Retinal pigment epithelial cell (primary cell): Measurements from ENCODE around the gene ANLN.
"Not testable (repeated sequence)": the region's sequence is repeated elsewhere in the genome, so short reads cannot be mapped to it uniquely, and the experiment has no call there.

ENCODE experiments used
- DNase-seq: peaks from one replicate; pipeline ENCODE4 v3.0.0-alpha.2; 2010; ENCODE audit warnings: low read depth
- H3K4me3 ChIP-seq: 2 replicates; pipeline ENCODE4 v1.5.1; 2011; ENCODE audit warnings: mild to moderate bottlenecking, low read length, control low read depth, moderate library complexity
- TF ChIP-seq, protein P1 (sequence below): conservative IDR thresholded peaks from 2 replicates; pipeline ENCODE4 v1.5.1; 2011; ENCODE audit warnings: low read depth, low read length, control low read depth, inconsistent platforms

The ANLN gene

DNA sequence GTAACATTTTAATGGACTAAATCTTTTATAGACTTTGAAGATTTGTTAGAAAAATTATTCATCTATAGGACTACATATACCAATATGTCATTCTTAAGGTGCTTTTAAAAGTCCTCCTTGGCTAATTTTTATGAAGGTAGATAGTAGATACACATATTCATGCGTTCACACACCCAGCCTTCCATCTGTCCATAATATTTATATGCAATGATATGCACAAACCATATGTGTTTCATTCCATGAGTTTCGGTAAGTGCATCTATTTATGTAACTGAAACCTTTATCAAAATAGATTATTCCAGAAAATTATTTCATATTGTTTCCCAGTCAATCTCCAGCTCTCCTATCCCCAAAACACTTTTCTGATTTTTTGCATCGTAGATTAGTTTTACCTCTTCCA, 101.7 kb downstream of the ANLN start:
- H3K4me3 ChIP-seq: no peak overlapping the region
- TF ChIP-seq, protein P1, sequence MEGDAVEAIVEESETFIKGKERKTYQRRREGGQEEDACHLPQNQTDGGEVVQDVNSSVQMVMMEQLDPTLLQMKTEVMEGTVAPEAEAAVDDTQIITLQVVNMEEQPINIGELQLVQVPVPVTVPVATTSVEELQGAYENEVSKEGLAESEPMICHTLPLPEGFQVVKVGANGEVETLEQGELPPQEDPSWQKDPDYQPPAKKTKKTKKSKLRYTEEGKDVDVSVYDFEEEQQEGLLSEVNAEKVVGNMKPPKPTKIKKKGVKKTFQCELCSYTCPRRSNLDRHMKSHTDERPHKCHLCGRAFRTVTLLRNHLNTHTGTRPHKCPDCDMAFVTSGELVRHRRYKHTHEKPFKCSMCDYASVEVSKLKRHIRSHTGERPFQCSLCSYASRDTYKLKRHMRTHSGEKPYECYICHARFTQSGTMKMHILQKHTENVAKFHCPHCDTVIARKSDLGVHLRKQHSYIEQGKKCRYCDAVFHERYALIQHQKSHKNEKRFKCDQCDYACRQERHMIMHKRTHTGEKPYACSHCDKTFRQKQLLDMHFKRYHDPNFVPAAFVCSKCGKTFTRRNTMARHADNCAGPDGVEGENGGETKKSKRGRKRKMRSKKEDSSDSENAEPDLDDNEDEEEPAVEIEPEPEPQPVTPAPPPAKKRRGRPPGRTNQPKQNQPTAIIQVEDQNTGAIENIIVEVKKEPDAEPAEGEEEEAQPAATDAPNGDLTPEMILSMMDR: no peak
- DNase-seq: no peak

DNA sequence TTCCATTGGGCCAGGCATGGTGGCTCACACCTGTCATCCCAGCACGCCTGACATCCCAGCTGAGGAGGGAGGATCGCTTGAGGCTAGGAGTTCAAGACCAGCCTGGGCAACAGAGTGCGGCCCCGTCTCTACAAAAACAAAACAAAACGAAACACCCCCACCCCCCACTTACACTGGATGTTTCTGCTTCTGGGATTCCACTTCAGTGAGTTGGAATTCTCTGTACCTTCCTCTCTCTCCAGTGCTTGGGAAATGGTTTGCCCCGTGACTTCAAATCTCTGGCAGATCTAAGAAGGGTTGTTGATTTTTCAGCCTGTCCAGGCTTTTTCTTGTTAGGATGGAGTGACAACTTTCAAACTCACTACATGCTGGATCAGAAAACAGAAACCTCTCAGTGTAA, 106.9 kb downstream of the ANLN start:
- no peak overlapping the region for H3K4me3 ChIP-seq
- no peak for DNase-seq
- TF ChIP-seq, protein P1: no peak

DNA sequence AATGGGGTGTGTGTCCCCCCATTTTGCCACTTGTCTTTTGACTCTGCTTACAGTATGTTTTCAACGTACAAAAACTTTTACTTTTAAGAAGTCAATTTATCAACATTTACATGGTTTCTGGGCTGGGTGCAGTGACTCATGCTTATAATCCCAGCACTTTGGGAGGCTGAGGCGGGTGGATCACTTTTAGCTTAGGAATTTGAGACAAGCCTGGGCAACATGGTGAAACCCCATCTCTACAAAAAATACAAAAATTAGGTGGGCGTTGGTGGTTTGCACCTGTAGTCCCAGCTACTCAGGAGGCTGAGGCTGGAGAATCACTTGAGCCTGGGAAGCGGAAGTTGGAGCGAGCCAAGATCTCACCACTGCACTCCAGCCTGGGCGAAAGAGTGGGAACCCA, 107.5 kb downstream of the ANLN start:
- DNase-seq, H3K4me3 ChIP-seq: not testable (repeated sequence)

DNA sequence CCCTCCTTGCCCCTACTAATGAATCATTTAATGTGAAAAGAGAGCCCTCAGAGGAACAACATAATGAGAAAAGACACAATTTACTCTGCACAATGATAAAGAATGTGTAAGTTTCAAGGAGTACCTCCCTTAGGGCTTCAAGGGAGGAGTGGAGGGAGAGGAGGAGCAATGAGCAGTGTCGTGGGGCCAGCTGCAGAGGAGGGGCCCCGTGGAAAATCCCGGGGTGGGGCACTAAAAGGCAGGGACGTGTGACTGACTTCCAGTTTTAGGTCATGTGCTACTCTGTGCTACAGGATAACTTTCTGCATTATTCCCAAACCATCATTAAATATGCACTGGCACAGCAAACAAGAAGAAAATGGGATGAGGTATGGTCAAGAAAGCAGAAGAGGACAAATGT, 108.1 kb downstream of the ANLN start:
- TF ChIP-seq, protein P1: no peak
- no peak overlapping the region for H3K4me3 ChIP-seq
- DNase-seq: no peak
